Endodermal cell (in vitro differentiated cells): Measurements from ENCODE around the gene MMADHC. TPM values are rescaled to one million over a fixed set of nuclear protein-coding genes. Genes with fewer than 3 reads are reported as not detected.
A peak's percentile ranks its signal among the peaks of the same experiment; 100 is the strongest.

Experiments used
- DNase-seq: peaks from one replicate; pipeline ENCODE4 v3.0.0-alpha.2; 2017
- H3K27ac ChIP-seq: 2 replicates; pipeline ENCODE4 v1.5.1; 2013; ENCODE audit warnings: mild to moderate bottlenecking, low read depth, low read length, moderate library complexity
- H3K27me3 ChIP-seq: 2 replicates; pipeline ENCODE4 v1.6.1; 2013; ENCODE audit warnings: mild to moderate bottlenecking, low read length, moderate library complexity; ENCODE audit not compliant: insufficient read depth, control insufficient read depth, poor library complexity, severe bottlenecking
- H3K36me3 ChIP-seq: 2 replicates; pipeline ENCODE4 v1.7.0; 2013; ENCODE audit warnings: mild to moderate bottlenecking, low read length, moderate library complexity; ENCODE audit not compliant: control insufficient read depth, insufficient read depth
- H3K4me1 ChIP-seq: one replicate; pipeline ENCODE4 v1.7.0; 2013; ENCODE audit warnings: low read length; ENCODE audit not compliant: control insufficient read depth, insufficient read depth
- H3K4me3 ChIP-seq: 2 replicates; pipeline ENCODE4 v1.5.1; 2013; ENCODE audit warnings: mild to moderate bottlenecking, low read length, moderate library complexity
- H3K9ac ChIP-seq: 2 replicates; pipeline ENCODE4 v1.6.1; 2013; ENCODE audit warnings: mild to moderate bottlenecking, low read length, moderate library complexity; ENCODE audit not compliant: poor library complexity, severe bottlenecking; ENCODE audit errors: extremely low read depth
- H3K9me3 ChIP-seq: 2 replicates; pipeline ENCODE4 v1.6.1; 2013; ENCODE audit warnings: mild to moderate bottlenecking, low read length, moderate library complexity; ENCODE audit not compliant: control insufficient read depth
- H3K27ac Mint-ChIP-seq: 2 replicates; pipeline ENCODE4 v1.8.0; 2020; ENCODE audit warnings: mixed read lengths
- H3K27me3 Mint-ChIP-seq: 2 replicates; pipeline ENCODE4 v1.8.0; 2021; ENCODE audit warnings: mild to moderate bottlenecking, mixed read lengths; ENCODE audit not compliant: insufficient read depth
- H3K36me3 Mint-ChIP-seq: 2 replicates; pipeline ENCODE4 v1.8.0; 2020; ENCODE audit warnings: low read depth, mixed read lengths
- H3K4me1 Mint-ChIP-seq: 2 replicates; pipeline ENCODE4 v1.8.0; 2020; ENCODE audit warnings: mixed read lengths
- H3K4me3 Mint-ChIP-seq: 2 replicates; pipeline ENCODE4 v1.8.0; 2020; ENCODE audit warnings: mild to moderate bottlenecking, moderate library complexity, mixed read lengths
- H3K9me3 Mint-ChIP-seq: 2 replicates; pipeline ENCODE4 v1.8.0; 2020; ENCODE audit warnings: mild to moderate bottlenecking, mixed read lengths
- CTCF ChIP-seq: fragments of 200-600 bp; sonication (generic); conservative IDR thresholded peaks from 2 replicates; pipeline ENCODE4 v1.5.0; 2021; ENCODE audit warnings: antibody characterized with exemption, mild to moderate bottlenecking
- WGBS, 2 experiments: methylation state at CpG; one replicate each; pipeline versions ENCODE4 v1.1.5 to v1.1.7; 2013; ENCODE audit warnings: missing lambda C conversion rate in 2 of 2, mixed read lengths in 1 of 2; ENCODE audit not compliant: insufficient coverage in 1 of 2, insufficient read length in 1 of 2; 5-methylcytosine and 5-hydroxymethylcytosine counted together
- total RNA-seq, 2 donors: library from RNA; stranded (reverse); fragmentation: NEBNext Ultra II Directional in 1 of 2; extraction: Animal tissue kit (Norgen Biotek cat#: 25700) in 1 of 2; gene quantifications; 2 replicates in 1 of 2; 3 replicates in 1 of 2; pipeline ENCODE4 v1.2.1, GENCODE V29; 2021

MMADHC gene
- total RNA-seq, 2 donors from 2014 or later: 105 to 108 TPM

- no peak overlapping the region for H3K4me3 Mint-ChIP-seq
- H3K36me3 Mint-ChIP-seq: peaks cover under 1% of the 10 kb centered on the region
- Histone ChIP-seq H3K9me3 (peaks cover 12% of the 10 kb centered on the region), H3K4me3 (no peak overlapping the region), H3K9ac (no peak overlapping the region), H3K36me3 (no peaks in the 10 kb centered on the region), H3K27ac (no peak overlapping the region), H3K27me3 (no peaks in the 10 kb centered on the region), H3K4me1 (no peaks in the 10 kb centered on the region)
- no peak for TF ChIP-seq CTCF
- no peak for DNase-seq
- no peaks in the 10 kb centered on the region for H3K27me3 Mint-ChIP-seq
- no peak overlapping the region for H3K27ac Mint-ChIP-seq
- peaks cover 13% of the 10 kb centered on the region for H3K9me3 Mint-ChIP-seq
- 94 to 95% methylated on average over 7 of the region's 7 CpGs for whole genome bisulfite sequencing, 2 experiments
- peaks cover 6% of the 10 kb centered on the region for H3K4me1 Mint-ChIP-seq
These were observed 8.9 kb upstream of the MMADHC start for GRCh38 chr2:149596471-149596870.

- H3K9me3 Mint-ChIP-seq: peaks cover 4% of the 10 kb centered on the region
- Histone ChIP-seq H3K9ac (no peak overlapping the region), H3K27me3 (no peaks in the 10 kb centered on the region), H3K4me3 (no peak overlapping the region), H3K27ac (no peak overlapping the region), H3K9me3 (no peaks in the 10 kb centered on the region), H3K4me1 (no peaks in the 10 kb centered on the region), H3K36me3 (no peaks in the 10 kb centered on the region)
- WGBS, 2 experiments: 88% methylated on average over 1 of the region's 1 CpG
- peak; percentile 49 for TF ChIP-seq CTCF
- H3K27ac Mint-ChIP-seq: no peak overlapping the region
- H3K4me3 Mint-ChIP-seq: no peak overlapping the region
- H3K36me3 Mint-ChIP-seq: no peaks in the 10 kb centered on the region
- DNase-seq: no peak
- H3K27me3 Mint-ChIP-seq: no peaks in the 10 kb centered on the region
- H3K4me1 Mint-ChIP-seq: peaks cover 6% of the 10 kb centered on the region
These were observed 7.7 kb upstream of the MMADHC start for GRCh38 chr2:149595056-149595963.

GRCh38 chr2:149594411-149594810, 6.8 kb upstream of the MMADHC start:
- Mint-ChIP-seq H3K36me3 (no peaks in the 10 kb centered on the region), H3K4me1 (peaks cover 6% of the 10 kb centered on the region), H3K27me3 (no peaks in the 10 kb centered on the region), H3K27ac (no peak overlapping the region), H3K9me3 (no peaks in the 10 kb centered on the region), H3K4me3 (no peak overlapping the region)
- H3K27me3 ChIP-seq: no peaks in the 10 kb centered on the region
- WGBS, 2 experiments: 90 to 100% methylated on average over 2 of the region's 2 CpGs
- H3K4me3 ChIP-seq: no peak overlapping the region
- DNase-seq: no peak
- H3K4me1 ChIP-seq: no peaks in the 10 kb centered on the region
- H3K36me3 ChIP-seq: no peaks in the 10 kb centered on the region
- no peaks in the 10 kb centered on the region for H3K9me3 ChIP-seq
- no peak overlapping the region for H3K27ac ChIP-seq
- no peak for TF ChIP-seq CTCF
- no peak overlapping the region for H3K9ac ChIP-seq
